SK-N-DZ (cell line): ENCODE measurements around the gene SMR3B. TPM values are rescaled to one million over a fixed set of nuclear protein-coding genes. Genes with fewer than 3 reads are reported as not detected.

Experiments used
- DNase-seq: peaks from one replicate; pipeline ENCODE4 v3.0.0-alpha.2; 2015; ENCODE audit warnings: low spot score
- polyA plus RNA-seq, 2 experiments: library from polyadenylated mRNA; depleted of rRNA; stranded (reverse); fragments of >200 nt; gene quantifications; 2 replicates each; pipeline ENCODE4 v1.2.3, GENCODE V29; 2014

SMR3B gene
- not detected in 2 replicates for polyA plus RNA-seq (2014; cell fraction: cytosol; rRNA removed)
- not detected in 2 replicates for polyA plus RNA-seq (2014; cell fraction: nucleus; rRNA removed)

- DNase-seq = no peak
These were observed at the start of gene SMR3B for GRCh38 chr4:70382691-70383181. Gene SMR3B, plus strand, starts transcription at chr4:70383131. Its CDS starts 1,380 bp downstream, at chr4:70384511.

GRCh38 chr4:70334681-70335080, 48.2 kb upstream of the SMR3B start, which contains the start of gene CABS1:
Gene CABS1, plus strand, starts transcription at chr4:70334981. Its CDS starts 59 bp downstream, at chr4:70335040.
- no peak for DNase-seq

- DNase-seq = no peak
These were observed 46.9 kb upstream of the SMR3B start for GRCh38 chr4:70336043-70336442.

DNA sequence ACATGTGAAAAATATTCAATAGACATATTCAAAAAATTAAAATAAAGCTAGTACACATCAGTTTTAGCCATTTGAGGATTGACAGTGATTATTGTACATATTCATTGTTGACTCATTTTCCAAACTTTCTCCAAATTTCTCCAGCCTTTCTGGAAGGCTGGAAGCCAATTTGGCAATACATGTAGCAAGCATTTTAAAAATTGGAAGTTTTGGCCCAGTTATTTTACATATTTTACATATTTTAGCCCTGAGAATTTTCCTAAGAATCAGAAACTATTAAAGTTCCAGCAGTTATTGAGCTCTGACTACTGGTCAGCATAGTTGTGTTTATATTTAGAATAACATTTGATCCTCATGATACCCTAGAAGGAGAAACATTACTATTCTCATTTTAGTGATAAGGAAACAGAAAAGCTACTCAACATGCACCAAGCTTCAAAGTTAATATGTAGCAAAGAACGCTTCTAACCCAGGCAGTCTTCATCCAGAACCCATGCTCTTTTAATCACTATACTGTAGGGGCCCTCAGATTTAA, 45.0 kb upstream of the SMR3B start:
- DNase-seq = no peak

DNA sequence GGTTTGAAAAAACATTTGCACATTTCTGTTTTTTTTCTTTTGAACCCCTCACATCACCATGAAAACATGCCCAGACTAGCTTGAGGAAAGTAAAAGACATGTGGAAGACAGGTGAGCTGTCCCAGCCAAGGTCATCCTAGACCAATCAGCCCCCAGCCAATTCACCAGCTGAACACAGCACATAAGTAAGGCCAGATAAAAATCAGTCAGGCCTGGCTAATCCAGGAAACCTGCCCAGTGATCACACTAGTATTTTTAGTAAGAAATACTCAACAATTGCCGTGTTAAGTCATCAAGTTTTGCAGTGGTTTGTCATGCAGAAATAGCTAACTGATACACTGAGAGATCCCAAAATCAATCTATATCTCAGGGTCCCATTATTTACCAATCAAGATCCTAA, 26.7 kb upstream of the SMR3B start:
- DNase-seq = no peak

DNA sequence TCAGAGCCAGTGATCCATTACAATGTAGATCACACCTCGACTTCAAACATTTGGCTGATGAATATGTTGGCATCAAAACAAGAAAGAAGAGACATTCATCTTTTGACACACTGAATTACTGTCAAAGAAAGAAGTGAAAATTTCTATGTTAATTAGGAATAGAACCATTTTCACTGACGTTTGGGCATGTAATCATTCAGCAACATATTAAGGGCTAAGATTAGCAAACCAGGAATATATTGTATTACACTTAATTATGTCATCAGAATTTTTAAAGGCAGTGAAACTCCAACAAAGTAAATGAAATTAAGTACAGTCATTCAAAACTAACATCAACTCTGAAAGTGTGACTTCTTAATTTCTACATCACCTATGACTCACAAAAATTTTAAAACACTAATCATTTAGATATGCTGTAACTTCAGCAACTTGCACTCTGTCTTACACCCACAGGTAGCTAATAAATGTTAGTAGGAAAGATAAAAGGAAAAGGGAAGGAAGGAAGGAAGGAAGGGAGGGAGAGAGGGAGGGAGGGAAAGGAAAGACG, 23.7 kb upstream of the SMR3B start:
- DNase-seq = no peak

GRCh38 chr4:70360460-70360859, 22.5 kb upstream of the SMR3B start, which contains the start of gene SMR3A:
Gene SMR3A, plus strand, starts transcription at chr4:70360760. Its CDS starts 1,356 bp downstream, at chr4:70362116.
- no peak for DNase-seq

DNA sequence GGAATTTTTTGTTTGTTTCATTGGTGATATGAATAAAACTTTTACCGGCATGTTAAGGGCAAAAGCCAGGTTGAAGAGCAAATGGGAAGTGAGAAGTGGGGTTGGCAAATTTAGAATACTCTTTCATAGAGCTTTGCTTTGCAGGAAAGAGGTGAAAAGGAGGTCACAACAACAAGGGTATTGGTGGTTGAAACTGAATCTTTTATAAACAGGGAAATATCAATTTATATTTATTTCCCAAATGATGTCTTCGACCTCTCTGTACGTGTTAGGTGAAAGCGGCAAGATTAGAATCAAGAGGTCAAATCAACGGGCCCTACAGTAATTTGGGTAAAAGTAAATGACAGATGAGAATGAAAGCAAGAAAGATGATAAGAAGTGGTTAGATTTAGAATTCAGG, 18.9 kb upstream of the SMR3B start:
- DNase-seq = no peak

- no peak for DNase-seq
These were observed 17.5 kb upstream of the SMR3B start for GRCh38 chr4:70365479-70365878.

GRCh38 chr4:70367813-70368212, 15.1 kb upstream of the SMR3B start:
- no peak for DNase-seq

GRCh38 chr4:70371987-70372386, 10.9 kb upstream of the SMR3B start:
- DNase-seq = no peak

- no peak for DNase-seq
These were observed 10.2 kb upstream of the SMR3B start for GRCh38 chr4:70372760-70373159.

DNA sequence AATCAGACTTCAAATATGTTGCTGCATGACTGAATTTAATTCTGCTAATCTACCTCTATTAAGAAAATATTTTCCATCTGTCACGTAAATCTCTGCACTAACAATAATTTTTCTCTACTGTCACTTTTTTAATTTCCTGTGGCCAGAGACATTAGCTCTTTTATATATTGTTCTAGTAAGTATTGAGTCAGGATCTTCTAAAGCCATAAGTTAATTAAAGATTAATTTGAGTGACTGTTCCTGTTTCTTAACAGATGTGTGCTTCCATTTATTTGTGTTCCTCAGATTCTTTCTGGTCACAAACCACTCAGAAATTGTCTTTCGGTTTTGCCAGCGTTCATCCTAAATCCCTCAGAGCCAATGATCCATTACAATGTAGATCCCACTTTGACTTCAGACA, 2.4 kb upstream of the SMR3B start:
- no peak for DNase-seq

- no peak for DNase-seq
These were observed 9.3 kb downstream of the SMR3B start for GRCh38 chr4:70392057-70392776.

DNA sequence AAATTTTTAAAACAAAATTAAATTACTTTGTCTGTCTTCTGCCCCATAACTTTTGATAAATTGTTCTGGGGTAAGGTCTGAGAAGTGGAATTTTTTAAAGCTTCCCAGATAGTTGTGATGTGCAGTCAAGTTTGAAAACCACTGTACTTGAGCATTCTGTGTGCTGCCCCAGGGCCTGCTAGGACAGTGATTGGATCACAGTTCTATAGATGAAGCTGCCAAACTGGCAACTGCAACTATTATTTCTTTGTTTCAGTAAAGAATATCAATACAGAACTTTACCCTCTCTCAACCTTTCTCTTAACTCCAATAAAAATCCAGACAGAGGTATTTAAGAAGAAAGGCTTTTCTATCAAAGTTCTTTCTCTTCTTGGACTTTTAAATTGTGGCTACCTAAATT, 14.6 kb downstream of the SMR3B start, which contains the start of gene OPRPN:
Gene OPRPN, plus strand, starts transcription at position 361 of the 400 bp plus-strand sequence. CDS start 1,346 bp downstream, outside the sequence.
- DNase-seq = no peak

GRCh38 chr4:70399319-70399718, 16.4 kb downstream of the SMR3B start:
- no peak for DNase-seq

DNA sequence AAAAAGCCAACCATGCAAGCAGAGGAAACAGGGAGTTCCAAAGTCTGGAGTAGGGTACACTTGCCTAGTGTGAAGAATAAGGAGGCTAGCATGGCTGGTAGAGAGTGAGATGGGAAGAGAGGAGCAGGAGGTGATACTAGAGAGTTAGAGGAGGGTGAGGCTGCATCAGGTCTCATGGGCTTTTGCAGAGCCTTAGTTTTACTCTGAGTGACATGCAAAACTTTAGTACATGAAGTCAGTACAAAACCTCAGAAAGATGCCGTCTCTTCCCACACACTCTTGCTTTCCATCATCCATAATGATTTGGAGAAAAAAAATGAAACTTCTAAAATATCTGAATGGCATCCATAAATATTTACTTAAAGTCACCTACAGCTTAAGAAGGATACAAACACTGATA, 19.8 kb downstream of the SMR3B start:
- no peak for DNase-seq

GRCh38 chr4:70405765-70406164, 22.8 kb downstream of the SMR3B start:
- DNase-seq = no peak

GRCh38 chr4:70425306-70425705, 42.4 kb downstream of the SMR3B start:
- no peak for DNase-seq

DNA sequence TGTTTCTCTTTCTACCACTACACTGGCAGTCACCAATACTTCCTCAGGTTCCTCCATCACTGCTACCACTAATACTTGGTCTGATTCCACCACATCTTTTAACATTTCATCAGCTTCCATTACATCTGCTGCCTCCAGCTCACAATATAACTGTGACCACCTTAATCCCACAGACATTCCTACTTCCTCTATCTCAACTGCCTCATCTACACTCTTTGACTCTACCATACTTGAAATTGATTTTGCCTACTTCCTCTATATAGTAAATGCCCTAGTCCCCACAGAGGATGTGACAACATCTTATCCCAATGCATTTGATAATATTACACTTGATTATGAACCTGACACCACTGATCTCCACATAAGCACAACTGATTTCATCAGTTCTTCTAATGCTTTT, 43.9 kb downstream of the SMR3B start:
- DNase-seq = no peak

DNA sequence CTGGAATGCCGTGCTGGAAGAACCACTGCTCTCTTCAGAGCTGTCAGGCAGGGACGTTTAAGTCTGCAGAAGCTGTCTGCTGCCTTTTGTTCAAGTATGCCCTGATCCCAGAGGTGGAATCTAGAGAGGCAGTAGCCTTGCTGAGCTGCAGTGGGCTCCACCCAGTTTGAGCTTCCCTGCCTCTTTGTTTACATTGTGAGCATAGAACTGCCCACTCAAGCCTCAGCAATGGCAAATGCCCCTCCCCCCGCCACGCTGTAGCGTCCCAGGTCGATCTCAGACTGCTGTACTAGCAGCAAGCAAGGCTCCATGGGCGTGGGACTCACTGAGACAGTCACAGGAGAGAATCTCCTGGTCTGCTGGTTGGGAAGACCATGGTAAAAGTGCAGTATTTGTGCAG, 54.3 kb downstream of the SMR3B start:
- peak; percentile 6 for DNase-seq
